A673 (cell line): ENCODE results near the gene TMC4. TPM values are rescaled to one million over a fixed set of nuclear protein-coding genes. Genes with fewer than 3 reads are reported as not detected.

Experiments
- BruUV-seq: library from RNA; stranded (reverse); fragments of 400-500 nt; replicated peaks from 2 replicates; lab custom pipeline; 2021; lab: Mats Ljungman, UMichigan
- CTCF ChIA-PET: fragments of 300-600 bp; sonication (Branson Sonifier 250); formaldehyde crosslinking; loops from one replicate; lab custom pipeline; 2022; ENCODE audit warnings: antibody characterized with exemption; lab: Charles Lee
- POLR2A ChIA-PET: fragments of 300-600 bp; sonication (Branson Sonifier 250); formaldehyde crosslinking; loops from one replicate; lab custom pipeline; 2022; ENCODE audit warnings: antibody characterized with exemption; ENCODE audit not compliant: low non-redundant PET; lab: Charles Lee
- DNase-seq: peaks from one replicate; pipeline ENCODE4 v3.0.0-alpha.2; 2015; ENCODE audit warnings: low spot score
- H3K27ac ChIP-seq: fragments of 200-600 bp; sonication (generic); 2 replicates; pipeline ENCODE4 v1.5.1; 2016; ENCODE audit warnings: mixed run types, low read depth, mild to moderate bottlenecking, mixed read lengths, antibody characterized with exemption, low read length; ENCODE audit not compliant: poor library complexity, severe bottlenecking
- H3K27me3 ChIP-seq: fragments of 200-600 bp; sonication (generic); replicated peaks from 2 replicates; pipeline ENCODE4 v1.6.1; 2017; ENCODE audit warnings: mixed run types, low read depth, mild to moderate bottlenecking, mixed read lengths, antibody characterized with exemption, low read length; ENCODE audit not compliant: insufficient read depth, poor library complexity
- H3K36me3 ChIP-seq: fragments of 200-600 bp; sonication (generic); 2 replicates; pipeline ENCODE4 v1.6.1; 2016; ENCODE audit warnings: mixed run types, mild to moderate bottlenecking, mixed read lengths, antibody characterized with exemption, low read length; ENCODE audit not compliant: insufficient read depth, poor library complexity, severe bottlenecking
- H3K4me1 ChIP-seq: fragments of 200-600 bp; sonication (generic); 2 replicates; pipeline ENCODE4 v1.6.1; 2017; ENCODE audit warnings: mixed run types, mild to moderate bottlenecking, mixed read lengths, antibody characterized with exemption, low read length; ENCODE audit not compliant: insufficient read depth, poor library complexity, severe bottlenecking
- H3K4me3 ChIP-seq: fragments of 200-600 bp; sonication (generic); 2 replicates; pipeline ENCODE4 v1.5.1; 2016; ENCODE audit warnings: low read depth, mixed run types, mild to moderate bottlenecking, mixed read lengths, low read length; ENCODE audit not compliant: poor library complexity, severe bottlenecking
- H3K9me3 ChIP-seq: fragments of 200-600 bp; sonication (generic); 2 replicates; pipeline ENCODE4 v1.6.1; 2016; ENCODE audit warnings: mixed run types, low read depth, mild to moderate bottlenecking, mixed read lengths, antibody characterized with exemption, low read length; ENCODE audit not compliant: poor library complexity, severe bottlenecking
- CTCF ChIP-seq: fragments of 300-800, 200-600 bp; sonication (generic); conservative IDR thresholded peaks from 2 replicates; pipeline ENCODE4 v1.5.1; 2017; ENCODE audit warnings: low read depth, mild to moderate bottlenecking, antibody characterized with exemption, low read length, moderate library complexity, mixed read lengths
- EZH2 ChIP-seq: fragments of 200-600 bp; sonication (generic); IDR thresholded peaks from 2 replicates; pipeline ENCODE4 v1.6.1; 2017; ENCODE audit warnings: borderline replicate concordance, low read depth, mild to moderate bottlenecking, mixed read lengths, antibody characterized with exemption, low read length; ENCODE audit not compliant: poor library complexity, severe bottlenecking
- intact Hi-C: fragments of 100-400 bp; cut with micrococcal nuclease; formaldehyde crosslinking; loops from one replicate; pipeline ENCODE4 v1.10.0; 2022; ENCODE audit not compliant: unreplicated experiment
- total RNA-seq: library from RNA; stranded (reverse); gene quantifications from 2 replicates; pipeline ENCODE4 v1.2.3, GENCODE V29; 2021

Gene TMC4
- total RNA-seq, 1 experiment from 2014 or later, result 0.58 TPM

DNA sequence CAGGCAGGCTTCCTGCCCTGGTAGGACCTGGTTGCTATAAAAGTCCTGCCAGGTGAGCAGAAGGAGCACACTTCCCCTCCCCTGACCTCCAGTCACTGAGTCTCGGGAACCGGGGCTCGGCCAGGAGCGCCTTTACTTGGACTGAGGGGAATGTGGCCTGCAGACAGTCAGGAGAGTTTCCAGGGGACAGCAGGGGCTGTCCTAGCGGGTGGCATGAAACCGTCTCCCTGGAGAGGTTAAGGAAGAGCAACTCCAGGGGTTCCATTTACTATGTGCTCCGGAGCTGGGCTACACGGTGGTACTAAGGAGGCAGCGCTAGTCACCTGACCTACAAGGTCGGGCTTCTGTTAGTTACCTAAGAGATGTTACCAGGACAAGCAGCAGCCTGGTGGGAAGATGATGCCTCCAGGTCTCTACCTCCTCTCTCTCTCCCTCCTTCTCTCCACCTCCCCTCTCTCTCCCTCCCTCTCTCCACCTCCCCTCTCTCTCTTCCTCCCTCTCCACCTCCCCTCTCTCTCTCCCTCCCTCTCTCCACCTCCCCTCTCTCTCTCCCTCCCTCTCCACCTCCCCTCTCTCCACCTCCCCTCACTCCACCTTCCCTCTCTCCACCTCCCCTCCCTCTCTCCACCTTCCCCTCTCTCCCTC is 39.5 kb downstream of the TMC4 start:
- no peak overlapping the region for H3K27ac ChIP-seq
- intact Hi-C loops, result no loop called here
- H3K4me1 ChIP-seq, result no peaks in the 10 kb centered on the region
- no peak for TF ChIP-seq EZH2
- no peak for TF ChIP-seq CTCF
- H3K4me3 ChIP-seq, result no peak overlapping the region
- ChIA-PET CTCF (no interaction called here), POLR2A (no interaction called here)
- no peaks in the 10 kb centered on the region for H3K9me3 ChIP-seq
- H3K27me3 ChIP-seq, result no peaks in the 10 kb centered on the region
- H3K36me3 ChIP-seq, result peaks cover 17% of the 10 kb centered on the region
- BruUV-seq, result no TSS peak
- peak; percentile 87 for DNase-seq

GRCh38 chr19:54129617-54129996 is 43.4 kb downstream of the TMC4 start:
- ChIA-PET CTCF (no interaction called here), POLR2A (no interaction called here)
- Histone ChIP-seq H3K4me3 (no peak overlapping the region), H3K36me3 (peaks cover 40% of the 10 kb centered on the region), H3K4me1 (no peaks in the 10 kb centered on the region), H3K27ac (no peak overlapping the region), H3K27me3 (no peaks in the 10 kb centered on the region), H3K9me3 (no peaks in the 10 kb centered on the region)
- no peak for DNase-seq
- intact Hi-C loops, result no loop called here
- no peak for TF ChIP-seq EZH2
- TF ChIP-seq CTCF, result no peak
- no TSS peak for BruUV-seq

DNA sequence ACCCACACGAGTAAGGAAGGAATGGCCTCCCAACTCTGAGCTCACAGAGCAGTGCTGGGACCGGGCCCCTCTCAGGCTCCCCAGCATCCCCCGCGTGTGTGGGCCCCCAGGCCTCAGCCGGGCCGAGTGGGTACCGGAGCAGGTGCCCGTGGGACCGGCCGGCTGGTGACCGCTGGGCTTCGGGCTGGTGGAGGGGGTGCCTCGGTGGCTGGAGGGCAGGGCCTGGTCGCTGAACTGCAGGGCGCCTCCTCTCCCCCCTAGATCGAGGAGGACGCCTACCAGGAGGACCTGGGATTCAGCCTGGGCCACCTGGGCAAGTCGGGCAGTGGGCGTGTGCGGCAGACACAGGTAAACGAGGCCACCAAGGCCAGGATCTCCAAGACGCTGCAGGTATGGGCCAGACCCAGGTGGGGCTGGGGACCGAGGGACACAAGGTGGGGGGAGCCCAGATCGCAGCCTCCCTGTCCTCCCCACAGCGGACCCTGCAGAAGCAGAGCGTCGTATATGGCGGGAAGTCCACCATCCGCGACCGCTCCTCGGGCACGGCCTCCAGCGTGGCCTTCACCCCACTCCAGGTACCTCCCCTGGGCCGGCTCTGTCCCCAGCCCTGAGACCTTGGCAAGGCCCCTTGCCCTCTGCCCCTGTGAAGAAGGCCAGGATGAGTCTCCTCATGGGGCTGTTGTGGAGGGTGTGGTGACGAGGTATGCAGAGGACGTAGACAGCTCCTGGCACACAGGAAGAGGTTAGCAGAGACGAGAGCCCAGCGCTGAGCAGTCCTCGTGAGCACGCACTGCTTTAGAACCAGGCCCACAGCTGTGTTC is 44.0 kb downstream of the TMC4 start:
- intact Hi-C loops, result no loop called here
- DNase-seq, result no peak
- no peaks in the 10 kb centered on the region for H3K27me3 ChIP-seq
- H3K4me1 ChIP-seq, result no peaks in the 10 kb centered on the region
- ChIA-PET CTCF (no interaction called here), POLR2A (no interaction called here)
- H3K36me3 ChIP-seq, result peaks cover 46% of the 10 kb centered on the region
- no peak overlapping the region for H3K27ac ChIP-seq
- TF ChIP-seq CTCF, result no peak
- TF ChIP-seq EZH2, result no peak
- no peak overlapping the region for H3K4me3 ChIP-seq
- no peaks in the 10 kb centered on the region for H3K9me3 ChIP-seq
- BruUV-seq, result no TSS peak
